ENCODE measurements around the gene SCYGR3. TPM values are rescaled to one million over a fixed set of nuclear protein-coding genes. Genes with fewer than 3 reads are reported as not detected.

The SCYGR3 gene
- total and polyA plus RNA-seq, 2 donors (not counting 1 experiment from before 2014, with no cell fraction given), result not detected

DNA sequence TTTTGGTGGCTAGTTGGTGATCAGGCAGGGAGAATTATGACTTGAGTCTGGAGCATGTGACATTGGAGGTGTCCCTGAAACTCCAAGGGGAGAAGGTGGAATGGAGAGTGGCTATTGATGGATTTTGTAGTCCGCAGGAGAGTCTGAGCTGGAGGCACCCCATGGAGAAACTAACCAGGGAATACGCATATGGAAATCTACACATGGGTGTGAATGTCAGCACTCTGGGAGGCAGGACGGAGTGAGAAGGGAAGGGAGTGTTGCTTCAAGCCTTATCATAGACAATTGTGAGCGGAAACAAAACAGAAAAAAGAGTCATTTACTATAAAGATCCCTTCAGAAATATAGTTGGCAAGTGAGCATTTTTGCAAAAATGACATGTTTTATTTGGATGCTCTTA is 2.0 kb upstream of the SCYGR3 start:
- Mint-ChIP-seq H3K27ac (no peak overlapping the region), H3K4me3 (no peak overlapping the region), H3K9me3 (ENCODE audit: insufficient read depth) (no peaks in the 10 kb centered on the region), H3K27me3 (peaks cover 25% of the 10 kb centered on the region), H3K4me1 (no peaks in the 10 kb centered on the region)
- WGBS (ENCODE audit: insufficient coverage), result 100% methylated on average over 2 of the region's 4 CpGs
- Histone ChIP-seq H3K9ac (ENCODE audit: low read length) (no peak overlapping the region), H3K4me1 (ENCODE audit: control insufficient read depth in 2 of 2, insufficient read depth in 2 of 2, low read length in 2 of 2) (no peaks in the 10 kb centered on the region), H4K20me1 (ENCODE audit: control insufficient read depth, insufficient read depth, low read length, poor library complexity, severe bottlenecking) (no peaks in the 10 kb centered on the region), H3K27ac (ENCODE audit: low read length in 2 of 2) (no peak overlapping the region), H2AFZ (ENCODE audit: insufficient read depth, low read depth, low read length, poor library complexity, severe bottlenecking) (no peak overlapping the region), H3K79me2 (ENCODE audit: control insufficient read depth, insufficient read depth, low read length) (no peaks in the 10 kb centered on the region), H3K4me3 (ENCODE audit: control extremely low read depth in 1 of 5, extremely low read depth in 1 of 5, insufficient read depth in 1 of 5, low read depth in 2 of 5, low read length in 4 of 5) (no peak overlapping the region), H3K4me2 (replicated peaks; ENCODE audit: low read depth, low read length, poor library complexity, severe bottlenecking) (no peak overlapping the region), H3K27me3 (replicated peaks in 1 of 4; ENCODE audit: control extremely low read depth in 1 of 4, control insufficient read depth in 3 of 4, insufficient read depth in 4 of 4, low read length in 3 of 4) (peaks cover 0 to 7% (median 2%) of the 10 kb centered on the region in 4 experiments), H3K36me3 (replicated peaks in 1 of 2; ENCODE audit: control extremely low read depth in 1 of 2, control insufficient read depth in 1 of 2, extremely low read depth in 1 of 2, insufficient read depth in 2 of 2, low read length in 1 of 2) (no peaks in the 10 kb centered on the region), H3K9me3 (ENCODE audit: control extremely low read depth in 1 of 3, control insufficient read depth in 2 of 3, insufficient read depth in 1 of 3, low read length in 2 of 3) (peaks cover 0 to 2% (median 0%) of the 10 kb centered on the region in 3 donors)
- POLR2A ChIA-PET, result no interaction called here
- CTCF ChIA-PET, result no interaction called here
- ATAC-seq (ENCODE audit: low read depth) (no peak), DNase-seq (no peak)
- intact Hi-C loops (cut with micrococcal nuclease), result no loop called here
- TF ChIP-seq, protein P1, sequence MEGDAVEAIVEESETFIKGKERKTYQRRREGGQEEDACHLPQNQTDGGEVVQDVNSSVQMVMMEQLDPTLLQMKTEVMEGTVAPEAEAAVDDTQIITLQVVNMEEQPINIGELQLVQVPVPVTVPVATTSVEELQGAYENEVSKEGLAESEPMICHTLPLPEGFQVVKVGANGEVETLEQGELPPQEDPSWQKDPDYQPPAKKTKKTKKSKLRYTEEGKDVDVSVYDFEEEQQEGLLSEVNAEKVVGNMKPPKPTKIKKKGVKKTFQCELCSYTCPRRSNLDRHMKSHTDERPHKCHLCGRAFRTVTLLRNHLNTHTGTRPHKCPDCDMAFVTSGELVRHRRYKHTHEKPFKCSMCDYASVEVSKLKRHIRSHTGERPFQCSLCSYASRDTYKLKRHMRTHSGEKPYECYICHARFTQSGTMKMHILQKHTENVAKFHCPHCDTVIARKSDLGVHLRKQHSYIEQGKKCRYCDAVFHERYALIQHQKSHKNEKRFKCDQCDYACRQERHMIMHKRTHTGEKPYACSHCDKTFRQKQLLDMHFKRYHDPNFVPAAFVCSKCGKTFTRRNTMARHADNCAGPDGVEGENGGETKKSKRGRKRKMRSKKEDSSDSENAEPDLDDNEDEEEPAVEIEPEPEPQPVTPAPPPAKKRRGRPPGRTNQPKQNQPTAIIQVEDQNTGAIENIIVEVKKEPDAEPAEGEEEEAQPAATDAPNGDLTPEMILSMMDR (IDR thresholded peaks at IDR 0.05), result no peak
- TF ChIP-seq EZH2 (IDR thresholded peaks at IDR 0.05; ENCODE audit: borderline replicate concordance, insufficient read depth, low read depth, low read length, poor library complexity, severe bottlenecking), result no peak

DNA sequence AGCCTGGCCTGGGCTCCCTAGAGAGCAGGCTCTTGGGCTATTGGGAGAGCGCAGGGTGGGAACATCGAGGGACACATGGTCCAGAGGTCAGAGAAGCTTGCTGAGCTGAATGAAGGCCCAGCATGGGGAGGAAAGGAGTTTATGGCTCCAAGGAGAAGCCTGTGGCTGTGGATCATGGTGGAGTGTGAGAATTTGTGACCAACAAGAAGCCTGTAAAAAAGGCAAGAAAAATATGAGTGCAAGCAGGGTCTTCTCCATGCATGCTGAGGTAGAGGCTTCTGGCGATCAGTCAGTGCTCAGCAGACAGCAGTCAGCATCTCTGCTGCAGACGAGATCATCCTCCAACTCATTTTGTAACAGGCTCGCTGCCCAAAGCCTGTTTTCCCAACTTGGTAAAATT is 1.3 kb upstream of the SCYGR3 start:
- no peak overlapping the region for H3K4me3 ChIP-seq (ENCODE audit: control extremely low read depth in 1 of 5, extremely low read depth in 1 of 5, insufficient read depth in 1 of 5, low read depth in 2 of 5, low read length in 4 of 5)
- H3K4me2 ChIP-seq (replicated peaks; ENCODE audit: low read depth, low read length, poor library complexity, severe bottlenecking), result no peak overlapping the region
- no peak overlapping the region for H2AFZ ChIP-seq (ENCODE audit: insufficient read depth, low read depth, low read length, poor library complexity, severe bottlenecking)
- H3K4me1 ChIP-seq (ENCODE audit: control insufficient read depth in 2 of 2, insufficient read depth in 2 of 2, low read length in 2 of 2), result no peaks in the 10 kb centered on the region
- no peak overlapping the region for H3K9ac ChIP-seq (ENCODE audit: low read length)
- H3K79me2 ChIP-seq (ENCODE audit: control insufficient read depth, insufficient read depth, low read length), result no peaks in the 10 kb centered on the region
- ChIA-PET CTCF (no interaction called here), POLR2A (no interaction called here)
- H3K9me3 ChIP-seq (ENCODE audit: control extremely low read depth in 1 of 3, control insufficient read depth in 2 of 3, insufficient read depth in 1 of 3, low read length in 2 of 3), result no peaks in the 10 kb centered on the region
- TF ChIP-seq, protein P1 (IDR thresholded peaks at IDR 0.05), result no peak
- TF ChIP-seq EZH2 (IDR thresholded peaks at IDR 0.05; ENCODE audit: borderline replicate concordance, insufficient read depth, low read depth, low read length, poor library complexity, severe bottlenecking), result no peak
- H3K27me3 ChIP-seq (replicated peaks in 1 of 4; ENCODE audit: control extremely low read depth in 1 of 4, control insufficient read depth in 3 of 4, insufficient read depth in 4 of 4, low read length in 3 of 4), result peaks cover 0 to 7% (median 2%) of the 10 kb centered on the region in 4 experiments
- H3K27ac ChIP-seq (ENCODE audit: low read length in 2 of 2), result no peak overlapping the region
- H3K36me3 ChIP-seq (replicated peaks in 1 of 2; ENCODE audit: control extremely low read depth in 1 of 2, control insufficient read depth in 1 of 2, extremely low read depth in 1 of 2, insufficient read depth in 2 of 2, low read length in 1 of 2), result no peaks in the 10 kb centered on the region
- ATAC-seq (ENCODE audit: low read depth) (no peak), DNase-seq (no peak)
- no peaks in the 10 kb centered on the region for H3K9me3 Mint-ChIP-seq (ENCODE audit: insufficient read depth)
- H3K27ac Mint-ChIP-seq, result no peak overlapping the region
- no peaks in the 10 kb centered on the region for H4K20me1 ChIP-seq (ENCODE audit: control insufficient read depth, insufficient read depth, low read length, poor library complexity, severe bottlenecking)
- peaks cover 25% of the 10 kb centered on the region for H3K27me3 Mint-ChIP-seq
- H3K4me3 Mint-ChIP-seq, result no peak overlapping the region
- no peaks in the 10 kb centered on the region for H3K4me1 Mint-ChIP-seq
- intact Hi-C loops (cut with micrococcal nuclease), result no loop called here
- WGBS (ENCODE audit: insufficient coverage), result 92% methylated on average over 3 of the region's 5 CpGs

All from B cell (primary cell).